Skin epidermis (tissue), 12 donors: Measurements from ENCODE around the gene KIF13A.
"Not testable (repeated sequence)": the region's sequence is repeated elsewhere in the genome, so short reads cannot be mapped to it uniquely, and the experiment has no call there.

Source experiments
- H3K27ac ChIP-seq, 21 experiments: fragments of 200-600 bp; sonication (generic) in 11 of 21; one replicate each; pipeline ENCODE4 v1.5.0; 2020; ENCODE audit warnings: mild to moderate bottlenecking in 3 of 21, inconsistent platforms in 2 of 21, moderate library complexity in 2 of 21
- H3K4me3 ChIP-seq, 7 experiments: fragments of 200-600 bp; sonication (generic) in 2 of 7; one replicate each; pipeline ENCODE4 v1.5.0; 2020; ENCODE audit warnings: inconsistent platforms in 2 of 7, mild to moderate bottlenecking in 2 of 7, moderate library complexity in 1 of 7

KIF13A gene

DNA sequence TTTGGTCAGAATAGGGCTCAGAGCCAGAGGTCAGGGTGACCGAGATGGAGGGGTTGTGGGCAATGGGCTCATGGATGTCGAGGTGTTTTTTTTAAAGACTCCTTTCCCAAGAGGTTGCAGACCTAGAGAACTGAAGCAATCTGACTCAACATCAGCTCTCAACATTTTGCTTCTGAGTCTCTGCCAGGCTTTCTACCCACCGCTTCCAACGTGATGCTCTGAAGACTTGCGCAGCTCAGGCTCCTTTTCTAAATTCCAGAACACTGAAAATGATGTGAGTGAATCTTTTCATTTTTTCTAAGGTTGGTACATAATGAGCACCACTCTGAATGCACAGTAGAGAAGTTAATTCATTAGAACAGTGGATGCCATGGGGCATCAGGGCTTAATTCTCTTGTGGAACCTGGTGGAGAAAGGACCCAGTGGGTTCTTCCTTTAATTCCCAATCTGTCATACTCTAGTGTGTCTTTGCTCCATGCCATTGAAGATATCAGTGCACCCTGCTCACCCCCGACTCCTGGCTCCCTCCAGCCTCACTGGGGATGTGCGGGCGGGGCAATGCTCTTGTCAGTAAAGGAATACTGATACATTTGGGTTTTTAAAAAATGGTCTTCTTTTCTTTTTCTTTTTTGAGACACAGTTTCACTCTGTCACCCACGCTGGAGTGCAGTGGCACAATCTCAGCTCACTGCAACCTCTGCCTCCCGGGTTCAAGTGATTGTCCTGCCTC is 17.0 kb upstream of the KIF13A start:
- peak overlapping the region in 1 of 21 experiments; percentile 42 for H3K27ac ChIP-seq

GRCh38 chr6:17999425-17999824 is 12.0 kb upstream of the KIF13A start:
- no peak overlapping the region for H3K27ac ChIP-seq
- H3K4me3 ChIP-seq = no peak overlapping the region

More for the DNA sequence above, 17.0 kb upstream of the KIF13A start:
- no peak overlapping the region for H3K4me3 ChIP-seq

- H3K27ac ChIP-seq = no peak overlapping the region
- no peak overlapping the region for H3K4me3 ChIP-seq
Observed at GRCh38 chr6:17998442-17998841, 11.0 kb upstream of the KIF13A start.

DNA sequence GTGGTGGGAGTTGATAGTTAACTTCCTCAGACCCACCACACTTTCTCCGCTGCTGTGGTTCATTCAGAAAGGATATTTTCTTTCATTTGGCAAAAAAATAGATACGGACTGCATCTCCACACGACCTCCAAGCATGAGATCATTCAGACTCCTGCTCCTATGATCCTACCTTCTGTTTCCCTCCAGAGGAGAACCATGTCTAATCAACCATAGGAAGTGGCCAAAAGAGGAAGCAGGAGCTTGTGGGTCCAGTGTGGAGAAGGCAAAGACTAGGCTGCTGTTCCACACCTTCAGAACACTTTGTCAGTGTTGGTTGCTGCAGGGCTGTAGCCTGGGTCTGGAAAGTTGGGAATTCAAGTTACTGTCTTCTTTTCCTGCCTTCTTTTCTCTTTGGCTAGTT is 10.6 kb upstream of the KIF13A start:
- H3K4me3 ChIP-seq = no peak overlapping the region
- no peak overlapping the region for H3K27ac ChIP-seq

- Histone ChIP-seq H3K4me3 (no peak overlapping the region), H3K27ac (no peak overlapping the region)
Observed at GRCh38 chr6:17995414-17995813, 8.0 kb upstream of the KIF13A start.

DNA sequence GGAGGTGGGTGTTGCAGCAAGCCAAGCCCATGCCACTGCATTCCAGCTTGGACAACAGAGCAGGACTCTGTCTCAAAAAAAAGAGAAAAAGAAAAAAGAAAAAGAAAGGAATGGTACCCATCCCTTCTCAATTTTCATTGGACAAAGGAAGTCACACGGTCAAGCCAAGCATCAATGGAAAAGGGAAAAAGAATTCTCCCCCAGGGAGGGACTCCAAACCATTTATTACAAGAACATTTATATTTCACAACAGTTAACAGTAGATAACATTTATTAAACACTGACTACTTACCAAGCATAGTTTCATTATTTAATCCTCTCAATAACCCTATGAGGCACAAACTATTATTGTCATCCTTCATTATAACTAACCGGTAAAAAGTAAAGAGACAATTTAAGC is 6.6 kb upstream of the KIF13A start:
- no peak overlapping the region for H3K4me3 ChIP-seq
- H3K27ac ChIP-seq = peak overlapping the region in 7 of 21 experiments; percentile 45 to 83 (median 56)

DNA sequence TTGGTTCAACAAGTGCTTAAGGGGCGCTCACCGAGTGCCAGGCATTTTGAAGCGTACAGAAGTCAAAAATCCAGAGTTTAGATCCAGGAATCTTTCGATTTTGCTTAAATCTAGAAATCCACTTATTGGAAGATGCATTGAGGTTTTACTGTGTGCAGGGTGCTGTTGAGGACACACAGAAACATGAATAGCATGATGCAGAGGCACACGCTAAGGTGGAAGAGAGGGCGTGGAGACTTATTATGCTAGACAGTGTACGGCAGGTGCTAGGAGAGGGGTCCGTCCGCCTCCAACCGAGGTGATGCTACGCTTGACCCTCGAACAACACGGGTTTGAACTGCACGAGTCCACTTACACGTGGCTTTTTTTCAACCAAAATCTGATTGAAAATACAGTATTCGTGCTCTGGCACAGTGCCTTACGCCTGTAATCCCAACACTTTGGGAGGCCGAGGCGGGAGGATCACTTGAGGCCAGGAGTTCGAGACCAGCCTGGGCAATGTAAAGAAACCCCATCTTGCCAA is 1.0 kb upstream of the KIF13A start:
- Histone ChIP-seq H3K27ac (peak overlapping the region; percentile 84 to 99 (median 96)), H3K4me3 (peak overlapping the region; percentile 41 to 77 (median 69))

GRCh38 chr6:17987697-17988421 is 424 bp upstream of the KIF13A start:
- peak overlapping the region; percentile 41 to 77 (median 69) for H3K4me3 ChIP-seq
- peak overlapping the region; percentile 84 to 99 (median 96) for H3K27ac ChIP-seq

DNA sequence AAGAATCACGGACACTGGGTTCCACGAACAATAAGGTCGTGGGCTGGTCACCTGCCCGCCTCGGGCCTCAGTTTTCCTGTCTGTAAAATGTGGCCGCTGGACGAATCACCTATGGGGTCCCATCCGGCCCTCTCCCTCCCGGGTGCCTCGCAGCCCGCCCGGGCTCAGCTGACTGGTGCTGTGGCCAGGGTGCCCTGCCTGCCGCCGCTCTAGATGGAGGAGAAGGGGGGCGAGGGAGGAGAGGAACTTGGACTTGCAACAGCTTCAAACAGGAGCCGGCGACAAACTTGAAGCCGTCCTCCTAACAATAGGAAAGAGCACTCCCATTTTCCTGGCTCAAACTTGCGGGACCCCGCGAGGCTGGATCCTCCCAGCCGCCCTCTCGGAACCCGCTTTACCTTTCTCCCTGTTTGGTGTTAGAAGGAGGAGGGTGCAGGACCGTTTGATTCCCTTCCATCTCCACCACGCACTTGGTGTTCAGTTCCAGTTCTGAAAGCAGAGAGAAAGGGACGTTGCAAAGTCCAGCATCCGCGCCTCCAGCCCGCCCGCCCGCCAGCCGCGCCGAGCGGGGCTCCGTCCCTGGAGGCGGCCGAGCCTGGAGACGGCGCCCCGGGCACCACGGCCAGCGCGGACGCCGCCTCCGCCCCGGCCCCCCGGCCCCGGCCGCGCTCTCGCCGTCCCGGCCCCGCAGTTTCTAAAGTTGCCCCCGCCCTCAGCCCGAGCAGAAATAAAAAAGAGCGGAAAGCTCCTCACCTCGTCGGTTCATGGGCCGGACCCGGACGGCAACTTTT is 584 bp downstream of the KIF13A start:
- peak overlapping the region; percentile 39 to 77 (median 56) for H3K4me3 ChIP-seq
- peak overlapping the region; percentile 41 to 90 (median 78) for H3K27ac ChIP-seq

- peak overlapping the region in 18 of 21 experiments; percentile 46 to 90 (median 80) for H3K27ac ChIP-seq
Observed at GRCh38 chr6:17985934-17986655, 1.3 kb downstream of the KIF13A start.

GRCh38 chr6:17984812-17985670 is 2.4 kb downstream of the KIF13A start:
- Histone ChIP-seq H3K27ac (peak overlapping the region in 7 of 21 experiments; percentile 5 to 85 (median 43)), H3K4me3 (peak overlapping the region in 5 of 7 experiments; percentile 4 to 77 (median 65))

More at GRCh38 chr6:17985934-17986655, 1.3 kb downstream of the KIF13A start:
- H3K4me3 ChIP-seq = peak overlapping the region; percentile 39 to 77 (median 56)

DNA sequence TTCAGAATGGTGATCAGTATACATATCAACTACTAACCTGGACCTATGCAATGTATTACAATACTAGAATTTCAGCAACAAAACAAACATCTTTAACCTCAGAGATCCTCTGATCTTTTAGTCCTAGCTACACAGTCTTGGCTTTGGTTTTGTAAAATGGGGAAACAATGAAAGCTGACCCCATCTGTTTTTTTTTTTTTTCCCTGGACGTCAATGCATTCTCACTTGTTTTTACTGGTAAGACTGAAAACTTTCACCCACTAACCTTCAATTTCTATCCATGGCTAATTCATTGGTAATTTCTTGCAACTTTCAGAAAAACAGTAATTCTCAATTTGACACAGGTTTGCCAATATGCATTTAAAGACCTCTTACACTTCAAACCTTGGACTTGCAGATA is 3.0 kb downstream of the KIF13A start:
- Histone ChIP-seq H3K27ac (peak overlapping the region in 2 of 21 experiments; percentile 17), H3K4me3 (peak overlapping the region in 2 of 7 experiments; percentile 65 to 66)

DNA sequence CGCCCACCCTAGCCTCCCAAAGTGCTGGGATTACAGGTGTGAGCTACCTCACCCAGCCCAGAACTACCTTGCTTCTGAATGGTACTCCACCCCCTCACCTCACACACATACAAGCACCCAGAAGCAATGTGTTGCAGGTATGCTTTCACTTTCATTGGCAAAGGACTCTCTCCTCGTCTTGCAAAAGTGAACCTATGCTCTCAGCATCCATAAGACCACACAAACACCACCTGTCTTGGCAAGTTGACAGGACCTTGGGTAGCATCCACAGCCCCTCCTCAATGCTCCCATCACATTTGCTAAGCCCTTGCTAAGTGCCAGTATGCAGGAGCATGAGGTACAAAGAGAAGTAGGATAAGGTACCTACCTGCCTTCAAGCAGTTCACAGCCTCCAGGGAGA is 3.7 kb downstream of the KIF13A start:
- no peak overlapping the region for H3K4me3 ChIP-seq
- peak overlapping the region in 1 of 21 experiments; percentile 17 for H3K27ac ChIP-seq

- H3K4me3 ChIP-seq = no peak overlapping the region
- peak overlapping the region in 1 of 21 experiments; percentile 13 for H3K27ac ChIP-seq
Observed at GRCh38 chr6:17980329-17980728, 7.1 kb downstream of the KIF13A start.

- no peak overlapping the region for H3K27ac ChIP-seq
- no peak overlapping the region for H3K4me3 ChIP-seq
Observed at GRCh38 chr6:17979479-17979878, 8.0 kb downstream of the KIF13A start.

DNA sequence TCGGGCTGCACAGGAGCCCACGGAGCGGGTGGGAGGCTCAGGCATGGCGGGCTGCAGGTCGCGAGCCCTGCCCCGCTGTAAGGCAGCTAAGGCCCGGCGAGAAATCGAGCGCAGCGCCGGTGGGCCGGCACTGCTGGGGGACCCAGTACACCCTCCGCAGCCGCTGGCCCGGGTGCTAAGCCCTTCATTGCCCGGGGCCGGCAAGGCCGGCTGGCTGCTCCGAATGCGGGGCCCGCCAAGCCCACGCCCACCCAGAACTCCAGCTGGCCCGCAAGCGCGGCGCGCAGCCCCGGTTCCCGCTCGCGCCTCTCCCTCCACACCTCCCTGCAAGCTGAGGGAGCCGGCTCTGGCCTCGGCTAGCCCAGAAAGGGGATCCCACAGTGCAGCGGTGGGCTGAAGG is 11.2 kb downstream of the KIF13A start:
- H3K27ac ChIP-seq, H3K4me3 ChIP-seq: not testable (repeated sequence)

GRCh38 chr6:17974570-17975368 is 12.7 kb downstream of the KIF13A start:
- no peak overlapping the region for H3K4me3 ChIP-seq
- no peak overlapping the region for H3K27ac ChIP-seq
